CD4-positive, alpha-beta T cell treated with Interleukin-6 at 100 ng/mL for 8 hours (primary cell): Measurements from ENCODE around the gene USP7.

Experiments used
- DNase-seq: peaks from one replicate; pipeline ENCODE4 v3.0.0-alpha.2; 2020; ENCODE audit warnings: mixed read lengths, low spot score

The USP7 gene

DNA sequence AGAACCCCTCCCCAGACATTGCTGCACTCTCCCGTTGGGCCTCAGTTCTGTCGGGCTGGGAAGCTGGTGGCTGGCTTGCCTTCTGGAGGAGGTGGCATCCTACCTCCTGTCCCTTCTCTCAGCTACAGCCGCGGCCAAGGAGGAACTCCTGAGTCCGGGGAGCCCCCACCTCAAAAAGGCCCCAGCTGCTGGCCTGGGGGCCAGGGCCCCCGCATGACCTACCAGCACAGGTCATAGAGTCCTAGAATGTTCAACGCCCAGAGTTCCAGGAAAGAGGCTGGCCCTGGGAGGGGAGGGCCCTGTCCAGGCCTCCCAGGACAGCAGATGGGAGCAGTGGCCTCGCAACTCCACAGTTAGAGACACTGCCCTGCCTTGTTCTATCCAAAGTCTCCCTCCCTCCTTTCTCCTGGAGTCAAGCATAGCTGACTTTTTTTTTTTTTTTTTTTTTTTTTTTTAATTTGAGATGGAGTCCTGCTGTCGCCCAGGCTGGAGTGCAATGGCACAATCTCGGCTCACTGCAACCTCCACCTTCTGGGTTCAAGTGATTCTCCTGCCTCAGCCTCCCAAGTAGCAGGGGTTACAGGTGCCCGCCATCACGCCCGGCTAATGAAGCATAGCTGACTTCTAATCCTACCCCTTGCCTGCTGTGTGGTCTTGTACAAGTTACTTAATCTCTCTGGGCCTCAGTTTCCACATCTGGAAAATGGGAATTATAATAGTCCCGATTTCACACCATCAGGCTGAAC, 102.0 kb downstream of the USP7 start:
- DNase-seq: no peak

DNA sequence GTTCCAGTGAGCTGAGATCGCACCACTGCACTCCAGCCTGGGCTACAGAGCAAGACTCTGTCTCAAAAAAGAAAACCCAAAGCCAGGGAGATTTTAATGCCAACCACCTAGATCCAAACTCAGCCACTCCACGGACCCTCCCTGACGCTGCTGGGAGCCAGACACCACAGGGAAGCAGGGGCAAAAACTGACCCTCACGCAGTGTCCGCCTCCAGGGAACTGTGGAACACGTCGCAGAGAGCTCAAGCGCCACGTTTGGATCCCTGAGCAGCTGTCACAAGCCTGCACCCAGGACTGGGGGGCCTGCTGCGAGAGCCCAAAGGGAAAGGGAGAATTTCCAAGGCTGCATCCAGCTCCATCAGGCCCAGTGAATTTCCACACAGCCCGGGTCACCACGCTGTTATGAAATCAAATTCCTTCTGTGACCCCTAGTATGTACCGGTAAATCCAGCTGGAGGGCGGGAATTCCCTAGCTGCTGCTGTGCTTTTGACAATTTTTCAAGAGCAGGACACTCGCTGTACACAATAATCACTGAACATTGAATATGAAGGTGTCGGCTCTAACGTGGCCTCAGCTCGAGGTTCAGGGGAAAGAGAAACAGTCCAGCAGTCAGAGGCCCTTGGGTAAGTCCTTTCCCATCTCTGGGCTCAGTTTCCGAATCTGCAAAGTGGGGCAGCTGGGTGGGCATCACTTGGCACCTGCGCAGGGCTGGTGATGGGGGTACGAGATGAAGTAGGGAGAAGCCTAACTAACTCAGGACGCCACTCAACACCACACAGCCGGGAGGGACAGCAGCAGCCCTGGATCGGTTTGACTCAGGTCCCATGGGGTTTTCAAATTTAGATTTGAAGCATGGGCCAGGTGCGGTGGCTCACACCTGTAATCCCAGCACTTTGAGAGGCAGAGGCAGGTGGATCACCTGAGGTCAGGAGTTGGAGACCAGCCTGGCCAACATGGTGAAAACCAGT, 103.5 kb downstream of the USP7 start:
- DNase-seq: no peak

DNA sequence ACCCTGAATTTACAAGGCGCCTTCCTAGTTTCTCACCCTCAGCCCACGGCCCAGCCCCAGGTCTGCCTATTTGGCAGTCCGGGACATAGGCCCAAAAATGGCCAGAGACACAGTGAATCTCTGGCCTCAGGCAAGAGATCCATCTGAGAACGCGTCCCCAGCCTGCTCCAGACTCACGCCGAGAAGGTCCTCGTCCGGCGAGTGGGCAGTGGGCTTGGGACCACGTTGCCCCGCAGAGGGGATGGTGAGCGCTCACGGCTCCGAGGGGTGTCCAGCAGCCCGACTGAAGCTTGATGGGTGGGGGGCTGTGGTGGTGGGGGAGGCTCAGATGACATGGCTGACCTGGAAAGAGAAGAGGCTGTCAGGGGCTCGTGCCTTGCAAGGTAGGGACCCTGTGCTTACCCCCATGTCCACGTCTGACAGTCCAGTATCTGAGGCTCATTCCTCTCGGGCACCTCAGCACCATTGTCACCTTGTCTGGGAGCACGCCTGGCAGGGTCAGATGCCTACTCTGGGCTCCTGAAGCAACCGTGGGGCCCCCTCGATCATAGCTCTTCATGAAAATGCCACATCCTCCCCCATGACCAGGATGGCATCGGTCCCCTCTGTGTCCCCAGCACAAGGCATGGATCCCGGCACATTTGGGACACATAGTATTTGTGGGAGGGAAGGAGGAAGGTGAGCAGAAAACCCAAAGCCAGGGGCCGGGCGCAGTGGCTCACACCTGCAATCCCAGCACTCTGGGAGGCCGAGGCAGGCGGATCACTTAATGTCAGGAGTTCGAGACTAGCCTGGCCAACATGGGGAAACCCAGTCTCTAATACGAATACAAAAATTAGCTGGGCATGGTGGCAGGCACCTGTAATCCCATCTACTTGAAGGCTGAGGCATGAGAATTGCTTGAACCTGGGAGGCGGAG, 104.5 kb downstream of the USP7 start:
- DNase-seq: no peak

DNA sequence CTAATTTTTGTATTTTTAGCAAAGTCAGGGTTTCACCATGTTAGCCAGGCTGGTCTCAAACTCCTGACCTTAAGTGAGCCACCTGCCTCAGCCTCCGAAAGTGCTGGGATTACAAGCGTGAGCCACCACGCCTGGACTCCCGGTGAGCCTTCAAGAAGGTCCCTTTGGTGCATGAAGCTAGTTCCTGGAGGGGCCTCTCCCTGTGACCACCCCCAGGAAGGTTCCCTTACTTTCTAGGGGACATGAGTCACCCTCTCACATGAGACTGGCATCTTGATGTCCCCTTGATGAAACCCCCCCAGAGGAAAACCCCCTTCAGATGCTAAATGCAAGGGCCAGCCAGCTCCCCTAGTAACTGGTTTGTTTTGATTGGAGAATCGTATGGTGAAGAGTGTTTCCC, 107.7 kb downstream of the USP7 start:
- no peak for DNase-seq

DNA sequence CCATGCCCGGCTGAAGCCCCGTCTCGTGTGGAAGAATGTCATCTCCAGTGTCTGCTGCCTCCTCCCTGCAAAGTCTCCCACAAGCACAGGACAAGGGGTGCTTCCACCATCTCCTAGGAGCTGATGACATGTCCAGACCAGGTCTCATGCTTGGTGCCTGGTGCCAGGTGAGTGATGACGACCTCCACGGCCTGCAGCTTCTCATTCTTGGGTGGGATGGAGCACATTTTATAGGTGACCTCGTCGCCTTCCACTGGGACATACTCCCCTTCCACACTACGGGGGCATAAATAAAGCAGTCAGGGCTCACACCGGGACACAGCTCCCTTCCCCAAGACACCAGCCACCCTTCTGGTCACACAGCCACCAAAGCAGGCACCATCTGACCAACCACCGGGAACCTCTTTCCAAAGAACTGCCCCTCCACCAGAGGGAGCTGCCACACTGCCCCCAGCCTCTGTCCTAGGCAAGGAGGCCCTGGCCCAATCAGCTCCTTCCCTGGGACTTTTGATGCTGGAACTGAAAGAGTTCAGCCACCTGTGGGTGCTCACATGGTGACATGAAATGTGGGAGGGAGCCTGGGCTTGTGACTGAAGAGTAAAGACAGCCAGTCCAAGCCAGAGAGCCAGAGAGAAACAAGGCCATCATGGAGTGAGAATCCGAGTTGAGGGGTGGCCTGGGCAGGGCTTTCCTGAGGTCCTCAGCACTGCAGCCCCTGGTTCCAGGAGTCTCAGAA, 108.5 kb downstream of the USP7 start:
- DNase-seq: no peak

DNA sequence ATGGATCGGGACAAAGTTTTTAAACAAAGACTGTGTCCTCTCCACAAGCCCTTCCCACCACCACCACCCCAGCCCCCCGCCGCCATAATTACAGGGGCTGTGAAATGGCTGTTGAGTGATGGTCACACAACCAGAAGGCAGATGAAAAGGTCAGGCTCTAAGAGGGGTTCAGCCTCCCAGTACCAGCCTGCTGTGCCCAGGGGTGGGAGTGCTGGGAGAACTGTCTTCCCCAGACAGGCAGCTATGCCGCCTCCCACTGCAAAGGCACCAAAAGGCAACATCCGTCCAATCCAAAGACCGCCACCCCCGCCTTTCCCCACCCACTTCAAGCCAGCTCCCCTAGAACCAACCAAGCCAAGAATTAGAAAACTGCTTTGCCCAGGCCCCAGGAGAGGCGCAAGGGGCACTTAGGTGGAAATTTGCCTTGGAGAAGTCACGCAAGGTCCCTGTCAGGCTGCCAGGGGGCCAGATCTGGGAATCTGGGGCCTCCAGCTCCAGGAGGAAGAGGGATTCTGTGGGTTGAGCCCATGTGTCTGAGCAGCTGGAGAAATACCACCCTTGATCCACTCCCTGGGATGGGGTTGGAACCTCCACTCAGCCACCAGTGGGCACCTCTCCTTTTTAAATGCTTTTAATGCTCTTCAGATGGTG, 109.3 kb downstream of the USP7 start:
- DNase-seq: no peak

DNA sequence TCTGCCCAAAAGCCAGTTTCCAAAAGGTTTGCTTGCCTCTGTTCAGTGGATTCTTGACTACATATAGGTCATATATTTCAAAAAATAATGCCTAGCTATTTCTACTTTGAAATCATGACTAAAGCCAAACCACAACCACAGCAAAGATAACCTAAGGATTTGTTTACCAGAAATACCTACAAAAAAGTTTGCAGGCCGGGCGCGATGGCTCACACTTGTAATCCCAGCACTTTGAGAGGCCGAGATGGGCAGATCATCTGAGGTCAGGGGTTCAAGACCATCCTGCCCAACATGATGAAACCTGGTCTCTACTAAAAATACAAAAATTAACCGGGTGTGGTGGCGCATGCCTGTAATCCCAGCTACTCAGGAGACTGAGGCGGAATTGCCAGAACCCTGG, 110.1 kb downstream of the USP7 start:
- DNase-seq: no peak

DNA sequence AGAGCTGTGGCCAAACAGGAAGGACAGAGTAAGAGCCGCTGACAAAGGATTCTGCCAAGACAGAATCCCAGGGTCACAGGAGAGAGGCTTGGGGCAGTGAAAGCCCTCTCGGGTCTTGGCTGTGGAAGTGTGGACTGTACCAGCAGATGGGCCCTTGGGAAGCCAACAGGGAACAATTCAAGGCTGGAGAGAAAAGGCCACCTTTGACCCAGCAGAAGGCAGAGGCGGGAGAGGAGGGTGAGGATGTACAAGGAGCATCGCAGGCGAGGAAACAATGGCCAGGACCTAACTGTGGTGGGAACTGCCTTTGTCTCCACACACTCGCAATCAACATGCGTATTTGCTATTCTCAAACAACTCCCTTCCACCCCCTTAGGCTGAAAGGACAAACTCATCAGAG, 110.6 kb downstream of the USP7 start:
- DNase-seq: no peak

DNA sequence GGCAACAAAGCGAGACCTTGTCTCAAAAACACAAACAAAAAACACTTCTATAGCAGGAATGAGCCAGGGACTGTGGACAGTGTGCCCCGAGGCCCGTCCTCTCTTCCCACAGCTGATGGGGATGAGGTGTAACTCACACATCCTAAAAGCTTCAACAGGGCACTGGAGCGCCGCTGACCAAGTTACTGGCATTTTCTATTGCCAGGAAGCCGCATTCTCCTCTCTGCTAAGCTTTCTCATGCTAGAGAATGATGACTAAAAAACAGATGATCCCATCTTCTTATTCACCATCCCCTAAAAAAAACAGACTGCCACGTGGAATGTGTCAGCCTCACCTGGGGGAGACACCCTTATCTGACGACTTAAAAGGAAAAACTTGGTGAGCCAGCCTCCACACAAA, 111.2 kb downstream of the USP7 start:
- no peak for DNase-seq

DNA sequence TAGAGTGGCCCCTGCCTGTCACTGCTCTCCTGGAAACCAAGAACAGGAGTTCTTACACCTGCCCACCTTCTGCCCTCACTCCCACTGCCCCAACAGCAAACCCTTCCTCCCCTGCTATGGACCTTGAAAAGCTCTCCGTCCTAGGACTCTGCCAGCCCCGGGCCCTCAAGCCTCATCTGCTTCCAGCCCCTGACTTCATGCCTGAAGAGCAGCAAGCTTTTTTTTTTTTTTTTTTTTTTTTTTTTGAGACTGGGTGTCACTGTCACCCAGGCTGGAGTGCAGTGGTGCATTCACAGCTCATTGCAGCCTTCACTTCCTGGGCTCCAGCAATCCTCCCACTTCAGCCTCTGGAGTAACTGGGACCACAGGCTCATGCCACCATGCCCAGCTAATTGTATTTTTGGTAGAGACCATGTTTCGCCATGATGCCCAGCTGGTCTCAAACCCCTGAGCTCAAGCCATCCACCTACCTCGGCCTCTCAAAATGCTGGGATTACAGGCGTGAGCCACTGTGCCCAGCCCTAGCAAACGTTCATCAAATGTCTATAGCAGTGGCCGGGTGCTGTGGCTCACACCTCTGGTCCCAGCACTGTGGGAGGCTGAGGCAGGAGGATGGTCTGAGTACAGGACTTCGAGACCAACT, 111.8 kb downstream of the USP7 start:
- no peak for DNase-seq

DNA sequence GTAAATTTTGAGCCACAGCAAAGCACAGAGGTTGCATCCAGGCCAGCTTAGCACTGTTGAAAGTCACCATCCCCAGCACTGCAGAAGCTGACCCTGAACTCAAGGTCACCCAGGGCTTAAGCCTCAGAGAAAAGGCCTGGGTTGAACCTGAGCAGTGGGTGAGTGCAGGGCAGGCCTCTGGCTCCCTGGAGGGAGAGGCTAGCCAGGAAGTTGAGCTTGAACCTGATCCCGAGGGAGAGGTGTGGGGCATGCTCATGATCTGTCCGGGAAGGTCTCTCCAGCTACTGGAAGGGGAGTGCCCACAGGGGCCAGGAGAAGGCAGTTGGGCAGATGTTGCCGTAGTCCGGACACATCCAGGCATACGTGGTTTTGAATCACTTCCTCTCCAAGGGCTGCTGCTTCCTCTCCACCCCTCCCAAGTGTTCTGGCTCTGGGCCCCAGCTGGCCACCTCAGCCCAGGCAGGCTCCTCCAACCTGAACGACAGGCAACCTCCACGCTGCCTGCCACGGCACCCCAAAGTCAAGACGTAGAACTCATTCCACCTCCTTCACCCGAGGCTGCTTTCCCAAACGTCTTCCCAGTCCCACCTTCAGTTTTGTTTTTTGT, 113.3 kb downstream of the USP7 start:
- DNase-seq: no peak

DNA sequence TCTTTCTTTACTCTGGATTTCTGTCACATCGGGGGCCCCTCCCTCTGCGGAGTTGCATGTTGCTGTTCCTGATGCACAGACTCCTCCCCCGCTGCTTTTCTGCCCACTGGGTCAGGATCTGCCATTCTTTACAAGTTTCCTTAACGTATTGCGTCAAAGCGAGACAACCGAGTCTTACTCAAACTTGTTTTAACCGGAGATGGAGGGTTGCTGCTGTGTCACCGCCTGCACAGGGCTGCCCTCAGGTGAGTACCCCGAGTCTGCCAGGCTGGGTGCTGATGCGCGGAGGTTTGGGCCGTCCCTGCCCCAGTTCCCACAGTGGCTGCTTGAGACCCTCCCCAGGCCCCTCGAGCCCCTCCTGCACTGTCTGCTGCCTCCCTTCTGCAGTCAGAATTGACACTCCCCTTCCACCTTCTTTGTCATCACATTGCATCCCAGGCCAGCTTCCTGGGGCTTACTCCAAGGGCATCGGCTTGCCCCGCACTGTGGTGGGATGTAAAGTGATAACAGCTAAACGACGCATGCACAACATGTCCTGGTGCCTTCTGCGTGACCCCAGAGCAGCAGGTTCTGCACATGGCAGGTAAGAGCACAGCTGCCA, 114.2 kb downstream of the USP7 start:
- DNase-seq: no peak

DNA sequence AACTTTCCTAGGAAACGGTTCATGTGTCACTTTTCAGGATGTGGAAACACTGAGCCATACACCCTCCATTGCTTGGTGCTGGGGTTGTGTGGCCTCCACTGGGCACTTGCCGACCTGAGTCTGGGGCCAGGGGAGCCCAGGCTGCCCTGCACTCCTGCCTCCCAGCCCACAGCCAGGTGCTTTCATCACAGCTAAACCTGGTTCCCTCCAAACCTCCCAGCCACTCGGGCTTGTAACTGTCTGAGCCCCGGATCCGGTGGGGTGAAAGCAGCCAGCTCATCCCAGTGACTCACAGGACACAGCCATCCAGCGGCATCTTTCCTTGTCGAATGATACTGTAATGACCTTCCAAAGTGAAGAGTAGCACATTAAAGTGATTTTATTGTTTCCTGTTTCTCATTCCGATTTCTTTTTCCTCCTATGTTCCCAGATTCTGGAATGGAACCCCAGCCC, 114.7 kb downstream of the USP7 start:
- DNase-seq: no peak

DNA sequence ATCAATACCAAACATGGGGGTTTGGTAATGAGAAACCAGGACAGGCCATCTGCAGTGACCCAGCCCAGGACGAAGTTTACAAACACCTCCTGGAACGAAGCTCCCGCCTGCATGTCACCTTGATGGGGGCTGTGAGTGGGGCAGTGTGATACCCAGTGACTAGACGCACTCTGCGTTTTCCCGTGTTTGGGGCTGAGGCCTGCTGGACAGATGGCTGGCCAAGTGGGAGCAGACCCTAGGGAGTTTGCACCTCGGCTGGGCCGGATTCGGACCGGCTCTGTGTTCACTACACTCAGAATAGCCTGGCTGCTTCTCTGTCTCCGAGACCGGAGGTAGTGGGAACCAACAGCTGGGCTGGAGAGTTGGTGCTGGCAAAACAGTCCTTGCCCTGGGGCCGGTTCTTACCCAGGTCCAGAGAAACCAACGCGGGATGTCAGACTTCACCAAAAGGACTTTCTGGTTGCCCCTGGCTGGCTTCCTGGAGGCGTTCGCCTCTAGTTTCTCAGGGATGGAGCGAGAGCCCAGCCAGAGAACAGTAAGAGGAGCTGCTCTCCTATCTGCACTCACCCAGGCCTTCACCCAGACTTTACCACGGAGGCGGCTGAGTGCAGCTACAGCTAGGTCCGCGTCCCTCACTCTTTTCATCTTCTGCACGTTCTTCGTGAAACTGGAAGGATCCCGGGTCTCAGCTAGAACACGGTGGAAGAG, 115.3 kb downstream of the USP7 start:
- DNase-seq: no peak

DNA sequence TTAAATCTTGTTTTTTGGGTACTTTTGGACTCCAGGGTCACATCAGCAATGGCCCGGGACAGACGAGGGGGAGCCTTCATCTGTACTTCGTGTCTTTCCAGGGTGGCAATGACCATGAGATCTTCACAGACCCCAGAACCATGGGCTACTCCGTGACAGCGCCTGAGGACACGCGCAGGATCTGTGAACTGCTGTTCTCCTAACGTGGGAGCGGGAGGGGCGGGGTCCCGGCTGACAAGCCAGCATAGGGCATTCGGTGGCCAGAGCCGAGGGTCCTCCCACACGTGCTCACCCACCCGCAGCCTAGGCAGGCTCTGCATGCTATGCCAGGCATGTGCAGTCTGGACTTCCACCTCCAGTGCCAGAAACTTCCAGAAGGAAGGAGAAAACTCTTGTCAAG, 116.1 kb downstream of the USP7 start:
- DNase-seq: no peak

DNA sequence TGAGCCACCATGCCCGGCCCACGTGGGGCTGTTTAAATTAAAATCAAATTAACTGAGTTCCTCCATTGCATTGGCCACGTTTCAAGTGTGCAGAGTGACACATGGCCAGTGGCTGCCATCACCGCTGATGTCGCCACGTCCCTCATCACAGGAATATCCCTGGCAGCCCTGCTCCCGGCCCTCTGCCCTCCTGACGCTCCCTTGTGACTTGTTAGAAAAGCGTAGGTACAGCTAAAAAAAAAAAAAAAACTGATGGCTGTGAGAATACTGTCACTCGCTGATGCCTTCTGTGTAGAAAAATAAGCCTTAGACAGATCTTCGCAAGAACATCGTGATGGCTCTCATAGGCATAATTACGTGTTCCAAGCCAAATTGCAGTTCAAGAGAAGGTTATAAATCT, 116.6 kb downstream of the USP7 start:
- DNase-seq: no peak

DNA sequence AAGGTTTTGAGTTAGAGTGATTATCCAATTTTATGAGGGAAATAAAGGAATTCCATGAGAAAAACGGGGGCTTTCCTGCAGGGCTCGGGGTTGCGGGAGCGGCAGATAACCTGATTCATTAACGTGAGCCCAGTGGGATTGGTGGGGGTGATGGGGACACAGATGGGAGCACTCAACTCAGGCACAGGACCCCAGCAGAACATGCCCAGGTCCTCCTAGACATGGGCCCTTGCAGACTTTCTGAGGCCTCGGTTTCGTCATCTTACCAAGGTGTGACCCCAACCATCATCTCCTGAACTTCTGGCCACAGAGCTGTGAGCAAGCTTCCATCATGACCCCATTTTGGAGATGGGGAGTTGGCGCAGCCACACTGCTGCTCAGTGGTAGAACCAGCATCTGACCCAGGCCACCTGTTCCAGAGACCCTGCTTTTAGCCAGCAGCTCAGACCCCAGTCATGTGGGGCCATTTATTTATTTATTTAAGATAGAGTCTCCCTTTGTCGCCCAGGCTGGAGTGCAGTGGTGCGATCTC, 117.2 kb downstream of the USP7 start:
- no peak for DNase-seq

DNA sequence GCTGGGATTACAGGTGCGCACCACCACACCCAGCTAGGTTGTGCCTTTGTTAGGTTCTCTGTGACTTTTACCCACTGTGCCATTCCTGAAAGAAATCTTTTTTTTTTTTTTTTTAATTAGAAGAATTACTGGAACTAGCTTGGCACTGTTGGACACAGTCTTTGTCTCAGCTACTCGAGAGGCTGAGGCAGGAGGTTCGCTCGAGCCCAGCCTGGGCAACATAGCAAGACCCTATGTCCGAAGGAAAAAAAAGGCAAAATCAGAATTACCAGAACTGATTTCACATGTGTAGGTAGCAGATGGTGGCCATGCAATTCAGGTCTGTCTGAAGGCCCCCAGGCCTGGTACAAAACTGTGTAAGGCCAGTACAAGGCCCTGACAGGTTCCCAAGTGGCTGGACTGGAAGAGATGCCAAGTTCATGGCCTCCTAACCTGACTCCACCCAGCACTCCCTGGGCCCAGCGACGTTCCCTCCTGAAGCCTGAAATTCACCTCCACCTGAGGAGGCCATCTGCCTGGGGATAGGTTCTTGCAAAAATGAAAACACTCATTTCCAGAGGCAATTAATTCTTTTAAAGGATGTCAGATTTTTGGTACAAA, 117.9 kb downstream of the USP7 start:
- no peak for DNase-seq
